Keratinocyte (primary cell): Measurements from ENCODE around the gene CDC34. TPM values are rescaled to one million over a fixed set of nuclear protein-coding genes. Genes with fewer than 3 reads are reported as not detected.
A peak's percentile ranks its signal among the peaks of the same experiment; 100 is the strongest.

Experiments used
- DNase-seq: peaks from one replicate; pipeline ENCODE4 v3.0.0-alpha.2; 2011; ENCODE audit warnings: low read depth, missing footprints, low spot score
- FAIRE-seq: peaks from 2 replicates; lab custom pipeline; 2011; peaks lifted over from hg19 to GRCh38; lab: Jason Lieb, UNC
- H2AFZ ChIP-seq: 2 replicates; pipeline ENCODE4 v1.6.0; 2012; ENCODE audit warnings: low read length, control low read depth, inconsistent platforms; ENCODE audit not compliant: control insufficient read depth
- H3K27ac ChIP-seq: 2 replicates; pipeline ENCODE4 v1.5.1; 2011; ENCODE audit warnings: low read length; ENCODE audit not compliant: control insufficient read depth, insufficient read depth
- H3K27me3 ChIP-seq: 3 replicates; pipeline ENCODE4 v1.6.0; 2011; ENCODE audit warnings: low read length; ENCODE audit not compliant: control insufficient read depth, insufficient read depth; ENCODE audit errors: extremely low read depth
- H3K36me3 ChIP-seq, 2 experiments: 2 replicates in 1 of 2; 3 replicates in 1 of 2; pipeline ENCODE4 v1.5.1; 2011; ENCODE audit warnings: low read length in 2 of 2, mild to moderate bottlenecking in 1 of 2; ENCODE audit not compliant: control insufficient read depth in 2 of 2, insufficient read depth in 2 of 2; ENCODE audit errors: extremely low read depth in 1 of 2
- H3K4me1 ChIP-seq: 3 replicates; pipeline ENCODE4 v1.5.1; 2011; ENCODE audit warnings: low read length; ENCODE audit not compliant: control insufficient read depth, insufficient read depth; ENCODE audit errors: extremely low read depth
- H3K4me2 ChIP-seq: 3 replicates; pipeline ENCODE4 v1.6.0; 2011; ENCODE audit warnings: low read depth, low read length; ENCODE audit not compliant: control insufficient read depth, insufficient read depth; ENCODE audit errors: extremely low read depth
- H3K4me3 ChIP-seq, 3 experiments: fragments of 200-600 bp in 1 of 3; sonication (generic) in 1 of 3; 2 replicates in 2 of 3; 3 replicates in 1 of 3; pipeline ENCODE4 v1.5.1; 2011 to 2016; ENCODE audit warnings: low read length in 3 of 3, mild to moderate bottlenecking in 3 of 3, control low read depth in 2 of 3, inconsistent platforms in 1 of 3, low read depth in 1 of 3, mixed read lengths in 1 of 3, mixed run types in 1 of 3, moderate library complexity in 1 of 3; ENCODE audit not compliant: control insufficient read depth in 2 of 3, insufficient read depth in 2 of 3; ENCODE audit errors: extremely low read depth in 1 of 3
- H3K79me2 ChIP-seq: 2 replicates; pipeline ENCODE4 v1.6.0; 2012; ENCODE audit warnings: low read length; ENCODE audit not compliant: control insufficient read depth, insufficient read depth
- H3K9ac ChIP-seq: 3 replicates; pipeline ENCODE4 v1.6.0; 2011; ENCODE audit warnings: low read length; ENCODE audit not compliant: control insufficient read depth, insufficient read depth; ENCODE audit errors: extremely low read depth
- H3K9me1 ChIP-seq: 3 replicates; pipeline ENCODE4 v1.6.0; 2011; ENCODE audit warnings: low read length; ENCODE audit not compliant: control insufficient read depth, insufficient read depth; ENCODE audit errors: extremely low read depth
- H3K9me3 ChIP-seq: 2 replicates; pipeline ENCODE4 v1.5.1; 2012; ENCODE audit warnings: low read depth, low read length; ENCODE audit not compliant: control insufficient read depth
- H4K20me1 ChIP-seq: 3 replicates; pipeline ENCODE4 v1.6.0; 2011; ENCODE audit warnings: low read length; ENCODE audit not compliant: control insufficient read depth, insufficient read depth; ENCODE audit errors: extremely low read depth
- EZH2 ChIP-seq: IDR thresholded peaks from one replicate; pipeline ENCODE4 v1.6.1; 2012; ENCODE audit warnings: inconsistent platforms, mild to moderate bottlenecking, low read length, moderate library complexity
- dilution Hi-C: fragments of 300-500 bp; cut with MboI; formaldehyde crosslinking; loops from one replicate; pipeline ENCODE4 v1.7.0; 2020; ENCODE audit warnings: low sequenced_read_pairs; ENCODE audit not compliant: extremely low pct_ligation_motif_present
- polyA minus RNA-seq, 3 experiments: library from RNA; depleted of rRNA, polyadenylated mRNA; stranded (reverse); fragments of >200 nt; gene quantifications; 1 replicate in 1 of 3; 2 replicates in 1 of 3; 3 replicates in 1 of 3; pipeline ENCODE4 v1.2.3, GENCODE V29; 2011
- polyA plus RNA-seq, 5 experiments: library from polyadenylated mRNA; depleted of rRNA in 3 of 5; stranded (reverse) in 3 of 5; stranded (forward) in 1 of 5; unstranded in 1 of 5; fragments of >200 nt; gene quantifications; 1 replicate in 1 of 5; 2 replicates in 3 of 5; 3 replicates in 1 of 5; pipeline versions ENCODE4 v1.2.1 to v1.2.3, GENCODE V29; 2011 to 2012; ENCODE audit warnings: missing spikeins in 2 of 5, low read depth in 1 of 5, low replicate concordance in 1 of 5
- TF ChIP-seq, protein P1 (sequence below), 3 experiments: IDR thresholded peaks in 1 of 3; conservative IDR thresholded peaks in 1 of 3; optimal IDR thresholded peaks in 1 of 3; 2 replicates in 2 of 3; 3 replicates in 1 of 3; pipeline versions ENCODE3 to v1.5.1; 2011; ENCODE audit warnings: low read length in 3 of 3, mild to moderate bottlenecking in 3 of 3, moderate library complexity in 2 of 3, control low read depth in 1 of 3, inconsistent platforms in 1 of 3; ENCODE audit not compliant: insufficient read depth in 2 of 3; ENCODE audit errors: extremely low read depth in 1 of 3

CDC34 gene
- polyA plus RNA-seq (47.5 to 72.0 TPM (median 48.6 TPM) in 3 replicates), polyA minus RNA-seq (18.4 to 107 TPM (median 34.2 TPM) in 3 replicates)
- 48.7 TPM for polyA plus RNA-seq (2011; ENCODE audit: low read depth)
- 43.0 and 88.0 TPM in 2 replicates for polyA plus RNA-seq (2011; cell fraction: cytosol; rRNA removed)
- 42.5 and 59.2 TPM in 2 replicates for polyA plus RNA-seq (2011; cell fraction: nucleus; rRNA removed)
- 62.4 and 88.5 TPM in 2 replicates for polyA plus RNA-seq (2012; ENCODE audit: low replicate concordance)
- 68.9 TPM for polyA minus RNA-seq (2011; cell fraction: cytosol; rRNA and poly(A)+ RNA removed)
- 15.1 and 17.7 TPM in 2 replicates for polyA minus RNA-seq (2011; cell fraction: nucleus; rRNA and poly(A)+ RNA removed)

GRCh38 chr19:531753-532560, at the start of gene CDC34:
Gene CDC34, plus strand, starts transcription at chr19:531760. Its CDS starts 172 bp downstream, at chr19:531932.
- Histone ChIP-seq H3K9ac (peak within 1 kb of the TSS; percentile 83), H4K20me1 (peaks cover 22% of the 10 kb centered on the region), H3K9me1 (peaks cover 4% of the 10 kb centered on the region), H3K27ac (peak within 1 kb of the TSS; percentile 76), H3K27me3 (no peaks in the 10 kb centered on the region), H3K4me1 (peaks cover 13% of the 10 kb centered on the region), H3K4me3 (peak within 1 kb of the TSS; percentile 78 to 94 (median 83)), H2AFZ (peak within 1 kb of the TSS; percentile 92), H3K36me3 (peaks cover 4 to 12% of the 10 kb centered on the region in 2 experiments), H3K79me2 (peaks cover 45% of the 10 kb centered on the region), H3K4me2 (peak within 1 kb of the TSS; percentile 99), H3K9me3 (no peaks in the 10 kb centered on the region)
- no peak for DNase-seq
- TF ChIP-seq, protein P1, sequence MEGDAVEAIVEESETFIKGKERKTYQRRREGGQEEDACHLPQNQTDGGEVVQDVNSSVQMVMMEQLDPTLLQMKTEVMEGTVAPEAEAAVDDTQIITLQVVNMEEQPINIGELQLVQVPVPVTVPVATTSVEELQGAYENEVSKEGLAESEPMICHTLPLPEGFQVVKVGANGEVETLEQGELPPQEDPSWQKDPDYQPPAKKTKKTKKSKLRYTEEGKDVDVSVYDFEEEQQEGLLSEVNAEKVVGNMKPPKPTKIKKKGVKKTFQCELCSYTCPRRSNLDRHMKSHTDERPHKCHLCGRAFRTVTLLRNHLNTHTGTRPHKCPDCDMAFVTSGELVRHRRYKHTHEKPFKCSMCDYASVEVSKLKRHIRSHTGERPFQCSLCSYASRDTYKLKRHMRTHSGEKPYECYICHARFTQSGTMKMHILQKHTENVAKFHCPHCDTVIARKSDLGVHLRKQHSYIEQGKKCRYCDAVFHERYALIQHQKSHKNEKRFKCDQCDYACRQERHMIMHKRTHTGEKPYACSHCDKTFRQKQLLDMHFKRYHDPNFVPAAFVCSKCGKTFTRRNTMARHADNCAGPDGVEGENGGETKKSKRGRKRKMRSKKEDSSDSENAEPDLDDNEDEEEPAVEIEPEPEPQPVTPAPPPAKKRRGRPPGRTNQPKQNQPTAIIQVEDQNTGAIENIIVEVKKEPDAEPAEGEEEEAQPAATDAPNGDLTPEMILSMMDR (optimal IDR thresholded peaks at IDR 0.05 in 1 of 3, IDR thresholded peaks at IDR 0.05 in 1 of 3, conservative IDR thresholded peaks at IDR 0.05 in 1 of 3; ENCODE audit: extremely low read depth in 1 of 3, insufficient read depth in 2 of 3, low read length in 3 of 3), result no peak
- no peak for TF ChIP-seq EZH2
- no peak for FAIRE-seq
- dilution Hi-C loops, result no loop called here

GRCh38 chr19:482186-483041, 49.1 kb upstream of the CDC34 start:
- Histone ChIP-seq H3K4me1 (no peaks in the 10 kb centered on the region), H3K27me3 (peaks cover 23% of the 10 kb centered on the region), H3K79me2 (no peaks in the 10 kb centered on the region), H3K36me3 (no peaks in the 10 kb centered on the region), H3K4me2 (no peak overlapping the region), H2AFZ (no peak overlapping the region), H4K20me1 (no peaks in the 10 kb centered on the region), H3K9me1 (no peaks in the 10 kb centered on the region), H3K4me3 (no peak overlapping the region), H3K9me3 (peaks cover 2% of the 10 kb centered on the region), H3K27ac (no peak overlapping the region), H3K9ac (no peak overlapping the region)
- FAIRE-seq (no peak), DNase-seq (no peak)
- dilution Hi-C loops, result no loop called here
- TF ChIP-seq, protein P1 (optimal IDR thresholded peaks at IDR 0.05 in 1 of 3, IDR thresholded peaks at IDR 0.05 in 1 of 3, conservative IDR thresholded peaks at IDR 0.05 in 1 of 3; ENCODE audit: extremely low read depth in 1 of 3, insufficient read depth in 2 of 3, low read length in 3 of 3), result peak in 2 of 3 experiments; percentile 46 to 50
- no peak for TF ChIP-seq EZH2
